ENCODE data around the gene CLIC5.

The CLIC5 gene

DNA sequence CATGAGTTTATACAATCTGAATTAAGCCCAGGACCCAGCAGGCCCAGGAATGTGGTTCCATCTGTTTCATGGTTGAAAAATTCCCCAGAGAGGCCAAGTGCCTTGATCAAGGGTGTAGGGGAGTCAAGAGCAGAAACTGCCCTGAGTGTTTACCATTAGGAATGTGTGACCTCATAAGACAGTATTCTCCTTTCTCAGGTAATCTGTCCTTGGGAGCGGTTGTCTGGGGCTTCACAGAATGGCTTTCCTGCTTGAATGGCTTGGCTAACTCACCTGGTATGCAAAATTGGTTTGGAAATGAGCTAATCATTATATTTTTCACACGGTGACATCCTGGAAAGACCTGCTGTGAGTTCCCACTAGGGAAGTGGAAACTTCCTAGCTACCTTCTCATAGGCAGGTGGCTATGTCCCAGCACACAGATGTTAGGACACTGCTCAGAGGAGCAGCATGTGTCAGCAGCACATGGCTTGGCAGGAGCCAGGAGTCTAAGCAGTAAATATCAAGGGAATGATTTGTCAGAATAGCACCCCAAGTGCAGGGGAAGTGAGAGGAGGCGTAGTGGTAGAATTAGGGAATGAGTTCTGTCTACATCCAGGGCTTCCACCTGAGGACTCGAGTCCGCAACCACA lies 17.7 kb downstream of the CLIC5 start:
- DNase-seq: no peak

GRCh38 chr6:45991189-45991588 lies 24.5 kb downstream of the CLIC5 start:
- DNase-seq: no peak

DNA sequence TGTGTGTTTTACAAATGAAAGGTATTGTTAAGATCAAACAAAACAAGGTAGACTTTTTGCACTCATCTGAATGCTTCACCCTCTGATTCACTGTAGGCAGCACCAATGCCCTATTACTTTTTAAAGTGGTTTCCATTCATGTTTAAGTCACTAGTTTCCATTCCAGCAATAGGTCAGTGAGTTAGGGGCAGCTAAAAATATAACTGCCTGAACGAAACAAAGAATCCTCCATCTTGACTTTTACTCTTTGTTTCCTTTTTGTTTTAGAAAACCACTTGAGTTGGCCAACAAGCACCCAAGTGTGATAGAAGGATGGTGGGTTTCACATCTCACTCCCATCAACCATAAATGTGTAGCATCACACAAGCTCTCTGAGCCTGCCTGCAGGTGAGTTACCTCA lies 25.5 kb downstream of the CLIC5 start:
- no peak for DNase-seq

DNA sequence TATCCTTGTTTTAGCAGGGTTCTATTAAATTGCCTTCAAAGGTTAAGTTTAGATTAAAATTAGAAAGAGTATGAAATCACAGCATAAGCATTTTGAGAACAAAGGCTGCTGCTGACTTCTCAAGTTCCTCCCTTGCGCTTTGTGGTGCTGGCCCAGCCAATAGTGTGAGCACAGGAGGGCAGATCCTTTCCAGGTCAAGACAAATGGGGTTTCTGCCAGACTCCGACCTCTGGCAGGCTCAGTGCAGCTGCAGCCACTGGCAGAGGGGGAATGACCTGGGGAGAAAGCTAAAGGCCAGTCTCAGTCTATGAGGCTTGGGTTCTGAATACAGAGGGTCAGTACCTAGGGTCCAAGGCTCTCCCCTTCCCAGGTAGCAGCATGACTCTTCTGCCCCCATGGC lies 27.0 kb downstream of the CLIC5 start:
- no peak for DNase-seq

- DNase-seq: no peak
These were observed 27.8 kb downstream of the CLIC5 start for GRCh38 chr6:45987856-45988255.

GRCh38 chr6:45986746-45987274 lies 28.9 kb downstream of the CLIC5 start:
- DNase-seq: no peak

GRCh38 chr6:45984788-45985425 lies 30.8 kb downstream of the CLIC5 start:
- no peak for DNase-seq

DNA sequence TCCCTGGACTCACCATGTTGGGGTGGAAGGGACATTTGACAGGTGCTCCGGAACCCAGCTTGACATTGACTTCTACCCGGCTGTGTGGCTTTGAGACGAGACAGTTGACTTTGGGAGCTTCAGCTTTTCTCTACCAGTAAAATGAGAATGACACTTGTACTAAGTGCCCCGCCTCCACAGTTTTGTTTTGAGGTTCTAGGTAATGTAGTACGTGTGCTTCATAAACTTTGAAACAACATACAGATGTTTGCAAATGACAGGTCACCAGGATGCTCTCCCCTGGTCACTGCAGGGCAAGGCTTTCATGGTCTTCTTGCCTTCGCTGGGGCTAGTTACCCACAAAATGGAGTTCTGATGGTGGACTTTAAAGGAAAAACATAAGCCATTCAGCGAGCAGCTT lies 31.3 kb downstream of the CLIC5 start:
- no peak for DNase-seq

DNA sequence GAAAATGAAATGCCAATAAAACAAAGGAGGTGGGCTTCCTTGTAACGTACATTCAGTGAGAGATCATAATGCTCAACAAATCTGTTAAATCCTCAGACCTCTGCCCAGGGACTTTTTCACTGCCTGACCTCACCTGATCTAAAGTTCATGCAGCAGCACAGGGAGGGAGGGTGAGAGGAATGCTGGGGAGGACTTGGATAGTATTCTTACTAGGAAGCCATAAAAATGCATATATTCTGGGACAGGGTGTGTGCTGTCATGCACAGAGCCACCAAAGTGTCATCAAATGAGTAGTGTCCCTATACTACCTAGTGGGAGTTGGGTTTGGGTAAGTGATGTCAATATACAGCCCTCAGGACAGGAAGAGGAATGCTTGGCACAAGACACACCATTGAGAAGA lies 32.6 kb downstream of the CLIC5 start:
- no peak for DNase-seq

- DNase-seq: no peak
These were observed 33.2 kb downstream of the CLIC5 start for GRCh38 chr6:45982280-45983036.

DNA sequence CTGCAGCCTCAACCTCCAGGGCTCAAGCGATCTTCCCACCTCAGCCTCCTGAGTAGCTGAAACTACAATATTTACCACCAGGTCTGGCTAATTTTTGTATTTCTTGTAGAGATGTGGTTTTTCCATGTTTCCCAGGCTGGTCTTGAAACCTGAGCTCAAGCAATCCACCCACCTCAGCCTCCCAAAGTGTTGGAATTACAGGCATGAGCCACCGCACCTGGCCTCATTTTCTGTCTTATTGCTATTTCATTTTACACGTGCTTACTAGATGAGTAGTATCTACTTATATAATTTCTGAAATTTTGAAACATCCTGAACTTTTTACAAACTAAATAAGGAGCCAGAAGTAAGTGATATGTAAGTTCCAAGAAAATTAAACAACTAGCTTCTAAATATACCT lies 34.6 kb downstream of the CLIC5 start:
- DNase-seq: no peak

DNA sequence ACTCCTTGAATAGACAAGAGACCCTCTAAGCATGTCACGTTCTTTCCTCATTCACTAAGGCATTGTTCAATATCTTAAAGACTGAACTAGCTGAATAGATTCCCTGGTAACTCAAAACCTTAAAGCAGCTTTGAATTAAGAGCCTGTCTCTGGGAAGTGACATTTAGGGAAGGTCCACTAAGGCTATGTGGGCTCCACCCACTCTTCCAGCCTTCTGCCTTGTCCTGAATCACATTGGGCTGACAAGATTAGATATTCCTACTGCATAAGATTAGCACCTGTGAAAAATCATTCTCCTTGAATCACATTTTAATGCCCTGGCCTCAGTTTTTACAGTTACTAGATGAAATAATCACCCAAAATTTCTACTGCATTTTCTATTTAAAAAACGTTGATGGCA lies 36.3 kb downstream of the CLIC5 start:
- no peak for DNase-seq

DNA sequence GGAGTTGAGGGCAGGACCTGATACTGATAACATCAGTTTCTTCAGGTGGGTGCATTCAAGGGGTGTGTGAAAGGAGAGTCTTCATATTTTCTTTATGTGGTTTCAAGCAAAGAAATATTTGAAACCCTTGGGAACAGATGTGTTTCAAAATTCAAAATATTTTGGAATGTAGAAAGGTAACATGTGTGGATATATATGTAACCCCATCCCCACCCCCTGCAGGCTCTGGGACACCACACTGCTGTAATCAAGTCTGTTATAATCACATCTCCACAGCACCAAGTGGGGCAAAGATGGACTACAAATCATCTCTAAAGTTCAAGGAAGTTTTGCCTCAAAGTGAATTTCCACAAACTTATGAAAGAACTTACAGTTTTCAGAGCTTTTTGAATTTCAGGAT lies 41.1 kb downstream of the CLIC5 start:
- DNase-seq: no peak

DNA sequence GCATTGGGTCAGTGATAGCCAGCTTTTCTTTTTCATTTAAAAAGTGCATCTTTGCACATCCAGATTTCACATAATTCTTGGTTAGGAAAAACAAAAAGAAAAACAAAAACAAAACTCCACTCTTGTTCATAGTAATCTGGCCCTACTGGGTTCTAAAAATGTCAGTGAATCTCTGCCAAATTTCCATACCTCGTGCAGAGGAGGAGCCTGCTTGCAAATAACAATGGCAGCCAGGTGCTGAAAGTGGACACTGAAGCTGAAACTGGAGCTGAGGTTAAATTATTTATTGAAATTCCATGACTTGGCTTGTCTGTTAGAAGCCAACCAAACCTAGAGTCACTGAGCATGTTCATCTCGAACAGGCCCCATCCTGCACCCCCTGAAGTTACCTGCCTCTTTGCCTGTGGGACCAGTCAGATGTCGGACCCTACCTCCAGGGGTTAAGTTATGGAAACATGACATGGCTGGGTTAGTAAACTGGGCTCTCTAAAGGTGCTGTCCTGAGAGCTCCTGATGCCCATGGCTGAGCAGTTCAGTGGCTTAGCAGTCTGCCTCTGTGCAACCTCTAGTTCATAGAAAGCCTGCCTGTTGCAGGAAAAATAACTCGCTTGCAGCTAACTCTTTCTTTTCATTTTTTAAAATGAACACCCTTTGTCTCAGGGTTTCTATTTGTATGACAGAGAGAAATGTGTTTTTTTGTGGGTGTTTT lies 42.7 kb downstream of the CLIC5 start:
- DNase-seq: no peak

DNA sequence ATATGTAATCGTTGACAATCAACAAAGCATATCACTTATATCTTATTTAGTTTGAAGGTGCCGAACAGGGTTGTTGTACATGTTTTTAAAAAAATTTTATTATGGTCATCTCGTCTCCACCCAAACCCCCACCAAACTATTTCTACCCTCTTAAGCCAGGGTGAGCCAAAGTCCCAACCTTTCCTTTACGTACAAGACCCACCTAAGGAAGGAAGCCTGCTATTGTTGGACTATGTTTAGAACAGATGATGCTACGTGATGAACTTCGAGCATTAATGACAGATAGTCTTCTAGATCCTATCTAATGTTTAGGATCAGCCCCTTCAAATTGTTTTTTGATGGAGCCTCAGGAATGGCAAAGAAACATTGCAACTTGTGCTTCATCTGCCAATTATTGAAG lies 44.4 kb downstream of the CLIC5 start:
- no peak for DNase-seq

GRCh38 chr6:45970326-45970725 lies 45.3 kb downstream of the CLIC5 start:
- no peak for DNase-seq

GRCh38 chr6:45969883-45970282 lies 45.8 kb downstream of the CLIC5 start:
- DNase-seq: no peak

DNA sequence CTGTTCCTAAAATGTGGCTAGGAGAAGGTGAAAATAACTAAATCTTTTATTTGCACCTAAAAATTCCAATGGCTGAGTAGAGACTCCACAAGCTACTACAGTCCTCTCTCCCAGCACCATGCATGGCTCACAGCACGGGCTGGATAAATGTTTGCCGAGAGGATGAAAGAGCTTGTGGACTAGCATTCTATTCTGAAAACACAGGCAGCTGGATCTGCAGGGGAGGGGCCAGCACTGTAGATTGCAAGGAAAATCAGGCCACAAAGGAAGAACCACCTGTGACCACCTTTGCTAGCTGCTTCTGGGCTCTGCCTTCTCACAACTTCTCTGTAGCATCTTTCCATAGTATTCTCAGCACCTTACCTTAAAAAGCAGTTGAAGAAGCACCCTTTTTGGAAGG lies 46.6 kb downstream of the CLIC5 start:
- DNase-seq: no peak

DNA sequence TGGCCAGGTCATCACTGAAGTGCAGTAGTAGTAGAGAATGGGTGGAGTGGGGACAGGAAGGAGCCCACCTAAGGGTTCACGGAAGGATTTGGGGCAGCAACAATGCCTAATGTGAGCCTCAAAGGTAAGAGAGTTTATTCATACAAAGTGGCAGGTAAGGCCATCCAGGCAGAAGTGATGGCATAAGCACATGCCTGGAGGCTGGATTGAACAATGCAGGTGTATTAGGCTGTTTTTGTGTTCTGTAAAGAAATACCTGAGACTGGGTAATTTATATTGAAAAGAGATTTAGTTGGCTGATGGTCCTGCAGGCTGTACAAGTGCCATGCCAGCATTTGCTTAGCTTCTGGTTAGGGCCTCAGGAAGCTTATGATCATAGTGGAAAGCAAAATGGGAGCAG lies 48.3 kb downstream of the CLIC5 start:
- DNase-seq: no peak

- no peak for DNase-seq
These were observed 48.9 kb downstream of the CLIC5 start for GRCh38 chr6:45966797-45967196.

DNA sequence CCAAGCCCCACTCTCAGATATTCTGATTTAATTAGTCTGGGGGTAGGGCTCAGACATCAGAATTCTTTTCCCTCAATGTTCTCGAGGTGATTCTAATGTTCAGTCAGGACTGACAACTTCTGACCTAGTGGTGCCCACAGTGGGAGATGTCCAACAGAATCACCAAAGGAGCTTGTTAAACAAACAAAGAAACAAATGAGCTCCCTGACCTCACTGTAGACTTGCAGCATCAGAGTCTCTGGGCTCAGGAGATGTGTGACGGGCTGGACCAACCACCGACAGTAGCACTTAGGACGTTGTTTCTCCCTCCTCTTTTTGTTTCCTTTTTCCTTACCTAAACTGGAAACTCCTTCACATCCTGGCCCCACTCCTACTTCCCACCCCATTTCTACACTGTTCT lies 49.3 kb downstream of the CLIC5 start:
- DNase-seq: no peak

- peak; percentile 85 for DNase-seq
These were observed 49.9 kb downstream of the CLIC5 start for GRCh38 chr6:45965792-45966191.

DNA sequence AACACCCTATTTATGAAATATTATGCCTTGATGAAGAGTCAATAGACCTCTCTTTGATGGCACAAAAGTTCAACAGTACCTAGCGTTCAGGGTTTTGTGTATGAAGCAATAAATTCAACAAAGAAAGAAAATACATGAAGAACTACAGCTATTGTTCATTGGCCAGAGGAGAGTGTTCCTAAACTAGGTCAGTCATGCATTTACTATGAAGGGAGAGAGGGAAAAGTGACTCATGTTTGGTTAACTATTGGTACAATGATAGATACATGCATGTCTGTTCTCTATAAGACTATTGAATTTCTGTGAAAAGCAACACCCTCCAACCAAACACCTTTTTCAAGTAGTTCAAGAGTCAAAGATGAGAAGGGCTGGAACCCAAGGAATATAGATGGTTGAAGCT lies 50.7 kb downstream of the CLIC5 start:
- DNase-seq: peak; percentile 29
